ENCODE measurements around the gene GZMH.
A peak's percentile ranks its signal among the peaks of the same experiment; 100 is the strongest.
"Not testable (repeated sequence)": the region's sequence is repeated elsewhere in the genome, so short reads cannot be mapped to it uniquely, and the experiment has no call there.

GZMH gene

GRCh38 chr14:24609655-24610344, at the start of gene GZMH:
Gene GZMH (minus strand): TSS chr14:24609685. CDS start chr14:24609613, 72 bp downstream.
- no peak for DNase-seq

DNA sequence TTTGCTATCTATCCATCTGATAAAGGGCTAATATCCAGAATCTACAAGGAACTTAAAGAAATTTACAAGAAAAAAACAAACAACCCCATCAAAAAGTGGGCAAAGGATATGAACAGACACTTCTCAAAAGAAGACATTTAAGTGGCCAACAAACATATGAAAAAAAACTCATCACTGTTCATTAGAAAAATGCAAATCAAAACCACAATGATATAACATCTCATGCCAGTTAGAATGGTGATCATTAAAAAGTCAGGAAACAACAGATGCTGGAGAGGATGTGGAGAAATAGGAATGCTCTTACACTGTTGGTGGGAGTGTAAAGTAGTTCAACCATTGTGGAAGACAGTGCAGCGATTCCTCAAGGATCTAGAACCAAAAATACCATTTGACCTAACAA, 38.9 kb upstream of the GZMH start:
- not testable (repeated sequence) for DNase-seq

DNA sequence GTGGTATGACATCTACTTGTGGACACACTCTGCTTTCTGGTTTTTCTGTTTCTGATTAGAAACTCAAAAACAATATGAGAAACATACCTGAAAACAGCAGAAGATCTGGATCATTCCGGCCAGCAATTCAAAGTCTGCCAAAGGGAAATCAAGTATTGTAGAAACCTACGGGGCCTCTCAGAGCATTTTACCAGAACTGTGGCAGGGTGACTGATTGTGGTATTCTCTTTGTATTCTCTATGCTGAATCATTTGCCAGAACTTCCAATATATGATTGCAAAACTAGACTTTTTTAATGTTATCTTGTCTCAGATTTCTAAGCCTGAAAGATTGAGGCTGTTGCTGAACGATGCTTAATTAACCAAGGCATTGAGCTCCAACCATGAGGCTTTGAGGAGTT, 30.4 kb upstream of the GZMH start:
- no peak for DNase-seq

GRCh38 chr14:24639270-24639669, 29.8 kb upstream of the GZMH start:
- DNase-seq: no peak

- DNase-seq: no peak
Measured at GRCh38 chr14:24634158-24634557, 24.7 kb upstream of the GZMH start, which contains the start of gene GZMB. Gene GZMB (minus strand): TSS chr14:24634190. CDS start chr14:24634160, 30 bp downstream.

DNA sequence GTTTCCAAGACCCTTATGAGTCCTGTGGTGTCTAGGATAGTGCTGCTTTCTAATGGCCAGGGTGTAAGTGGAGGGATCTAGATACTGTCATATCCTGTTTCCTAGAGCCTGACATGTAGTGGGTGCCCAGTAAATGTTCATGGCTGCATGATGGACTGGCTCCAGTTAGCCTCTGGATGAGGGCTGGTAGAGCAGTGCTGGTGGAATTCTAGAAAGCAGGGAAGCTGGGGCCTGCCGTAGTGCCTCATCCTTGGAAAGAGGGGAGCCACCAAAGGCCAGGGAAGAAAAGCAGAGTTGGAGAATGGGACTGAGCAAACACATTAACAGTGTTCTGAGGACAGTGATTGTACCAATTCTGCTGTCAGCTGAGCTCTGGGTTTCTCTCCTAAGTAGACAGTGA, 23.9 kb upstream of the GZMH start:
- no peak for DNase-seq

GRCh38 chr14:24632761-24633160, 23.3 kb upstream of the GZMH start:
- DNase-seq: no peak

DNA sequence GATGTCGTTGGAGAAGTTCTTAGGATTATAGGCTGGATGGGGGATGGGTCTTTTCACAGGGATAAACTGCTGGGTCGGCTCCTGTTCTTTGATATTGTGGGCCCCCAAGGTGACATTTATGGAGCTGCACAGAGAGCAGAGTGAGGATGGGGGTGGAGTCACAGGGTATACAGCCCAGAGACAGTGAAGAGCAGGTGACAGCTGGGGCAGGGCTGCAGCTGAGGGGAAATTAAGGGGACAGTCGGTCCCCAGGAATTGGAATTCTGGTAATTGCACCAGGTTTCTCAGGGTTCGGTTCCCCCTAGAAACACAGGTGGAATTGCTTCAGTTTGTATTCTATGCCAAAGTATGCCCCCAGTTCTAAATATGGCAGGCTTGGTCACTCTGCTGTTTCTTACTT, 22.9 kb upstream of the GZMH start:
- DNase-seq: no peak

DNA sequence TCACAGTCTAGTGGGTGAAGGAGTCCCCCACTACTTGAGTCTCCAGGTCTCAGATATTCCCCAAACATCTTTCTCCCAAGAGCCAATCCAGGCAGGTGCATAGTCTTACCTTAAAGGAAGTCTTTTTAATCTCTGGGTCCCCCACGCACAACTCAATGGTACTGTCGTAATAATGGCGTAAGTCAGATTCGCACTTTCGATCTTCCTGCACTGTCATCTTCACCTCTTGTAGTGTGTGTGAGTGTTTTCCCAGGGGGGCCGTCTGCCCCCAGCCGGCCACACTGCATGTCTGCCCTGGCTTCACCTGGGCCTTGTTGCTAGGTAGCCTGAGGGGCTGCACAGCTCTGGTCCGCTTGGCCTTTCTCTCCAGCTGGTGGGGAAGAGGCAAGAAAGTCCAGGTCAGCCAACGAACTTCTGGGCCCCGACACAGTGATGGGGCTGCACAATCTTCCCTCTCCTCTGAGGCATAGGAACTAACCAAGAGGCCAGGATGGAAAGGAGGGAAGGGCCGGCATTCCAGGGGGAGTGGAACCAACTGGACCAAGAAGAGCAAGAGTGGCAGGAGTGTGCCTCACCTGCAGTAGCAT, 22.4 kb upstream of the GZMH start:
- no peak for DNase-seq

- peak; percentile 81 for DNase-seq
Measured at GRCh38 chr14:24630872-24631477, 21.5 kb upstream of the GZMH start.

- no peak for DNase-seq
Measured at GRCh38 chr14:24630087-24630871, 20.8 kb upstream of the GZMH start.

DNA sequence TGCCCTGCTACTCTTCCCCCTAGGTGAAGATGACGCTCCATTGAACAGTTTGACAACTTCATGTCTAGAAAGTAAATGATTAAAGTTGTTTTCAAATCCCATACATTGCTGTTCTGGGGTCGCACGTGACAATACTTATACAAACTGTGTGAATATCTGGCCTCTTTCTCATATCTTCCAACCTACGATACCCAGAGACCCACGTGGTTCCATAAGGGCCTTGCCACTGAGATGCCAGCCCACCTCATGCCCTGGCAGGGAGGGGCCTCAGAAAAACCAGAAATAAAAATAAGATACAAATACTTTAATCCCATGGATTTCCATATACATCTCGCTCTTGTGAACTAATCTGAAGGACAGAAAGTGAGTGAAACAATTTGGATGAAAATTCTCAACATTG, 20.0 kb upstream of the GZMH start:
- no peak for DNase-seq

GRCh38 chr14:24613747-24614146, 4.3 kb upstream of the GZMH start:
- no peak for DNase-seq

- DNase-seq: no peak
Measured at GRCh38 chr14:24613241-24613640, 3.8 kb upstream of the GZMH start.

GRCh38 chr14:24612196-24612595, 2.7 kb upstream of the GZMH start:
- DNase-seq: peak; percentile 67

GRCh38 chr14:24607635-24608514, 1.6 kb downstream of the GZMH start:
- no peak for DNase-seq

GRCh38 chr14:24607081-24607480, 2.4 kb downstream of the GZMH start:
- DNase-seq: no peak

GRCh38 chr14:24606297-24606696, 3.2 kb downstream of the GZMH start:
- no peak for DNase-seq

GRCh38 chr14:24605435-24606190, 3.9 kb downstream of the GZMH start:
- peak; percentile 27 for DNase-seq

GRCh38 chr14:24597403-24597802, 12.1 kb downstream of the GZMH start:
- DNase-seq: no peak

DNA sequence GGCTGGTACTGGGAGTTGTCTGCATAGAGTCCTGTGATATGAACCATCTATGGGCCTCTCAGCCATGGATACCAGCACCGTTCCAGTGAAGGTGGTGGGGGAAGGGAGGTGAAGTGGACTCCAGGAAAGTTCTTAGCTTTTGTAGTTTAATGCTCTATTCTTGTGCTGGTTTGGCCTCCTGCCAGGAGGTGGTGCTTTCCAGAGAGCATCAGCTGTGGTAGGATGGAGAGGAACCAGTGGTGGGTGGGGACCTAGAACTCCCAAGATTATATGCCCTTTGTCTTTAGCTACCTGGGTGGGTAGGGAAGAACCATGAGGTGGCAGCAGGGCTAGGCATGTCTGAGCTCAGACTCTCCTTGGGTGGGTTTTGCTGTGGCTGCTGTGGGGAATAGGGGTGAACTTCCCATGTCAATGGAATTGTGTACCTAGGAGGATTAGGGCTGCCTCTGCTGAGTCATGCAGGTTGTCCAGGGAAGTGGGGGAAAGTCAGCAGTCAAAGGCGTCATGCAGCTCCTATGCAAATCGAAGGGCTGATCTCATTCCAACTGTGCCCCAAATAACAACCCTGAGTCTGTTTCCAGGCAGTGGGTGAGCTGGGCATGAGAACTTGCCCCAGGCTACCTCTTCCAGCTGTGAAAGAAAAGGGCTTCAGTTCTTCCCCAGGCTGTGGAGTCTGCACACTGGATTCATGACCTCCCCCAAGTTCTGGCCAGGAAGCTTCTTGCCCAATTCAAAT, 14.2 kb downstream of the GZMH start:
- DNase-seq: no peak
